OCI-LY7 (cell line): ENCODE measurements around the gene HINT3. TPM values are rescaled to one million over a fixed set of nuclear protein-coding genes. Genes with fewer than 3 reads are reported as not detected.
"Not testable (repeated sequence)": the region's sequence is repeated elsewhere in the genome, so short reads cannot be mapped to it uniquely, and the experiment has no call there.

Experiments
- BruUV-seq: library from RNA; stranded (reverse); fragments of 400-500 nt; replicated peaks from 2 replicates; lab custom pipeline; 2021; lab: Mats Ljungman, UMichigan
- CTCF ChIA-PET: fragments of 300-600 bp; sonication (Branson Sonifier 250); formaldehyde crosslinking; loops from one replicate; lab custom pipeline; 2022; ENCODE audit warnings: antibody characterized with exemption; ENCODE audit not compliant: unreplicated experiment; lab: Charles Lee
- POLR2A ChIA-PET: fragments of 300-600 bp; sonication (Branson Sonifier 250); formaldehyde crosslinking; loops from one replicate; lab custom pipeline; 2022; ENCODE audit warnings: antibody characterized with exemption; lab: Charles Lee
- DNase-seq: peaks from one replicate; pipeline ENCODE4 v3.0.0-alpha.2; 2015; ENCODE audit warnings: low spot score
- H2AFZ ChIP-seq: fragments of 200-600 bp; sonication (generic), shearing (Covaris generic); 2 replicates; pipeline ENCODE4 v1.6.1; 2014; ENCODE audit warnings: mild to moderate bottlenecking, antibody characterized with exemption, low read length, moderate library complexity
- H3K27ac ChIP-seq: fragments of 200-600 bp; sonication (generic); 2 replicates; pipeline ENCODE4 v1.5.1; 2014; ENCODE audit warnings: mixed run types, low read depth, mild to moderate bottlenecking, moderate library complexity, low read length, inconsistent platforms; ENCODE audit not compliant: poor library complexity, severe bottlenecking
- H3K36me3 ChIP-seq: fragments of 200-600 bp; sonication (generic); 2 replicates; pipeline ENCODE4 v1.6.1; 2014; ENCODE audit warnings: mild to moderate bottlenecking, antibody characterized with exemption, low read length, moderate library complexity, mixed read lengths; ENCODE audit not compliant: insufficient read depth
- H3K4me1 ChIP-seq: fragments of 200-600 bp; sonication (generic); 2 replicates; pipeline ENCODE4 v1.5.1; 2014; ENCODE audit warnings: mild to moderate bottlenecking, low read length; ENCODE audit not compliant: insufficient read depth, poor library complexity, severe bottlenecking
- H3K4me2 ChIP-seq: fragments of 200-600 bp; sonication (generic); 2 replicates; pipeline ENCODE4 v1.6.1; 2014; ENCODE audit warnings: mild to moderate bottlenecking, low read length
- H3K4me3 ChIP-seq: fragments of 200-600 bp; sonication (generic); 2 replicates; pipeline ENCODE4 v1.5.1; 2014; ENCODE audit warnings: mild to moderate bottlenecking, low read depth, low read length; ENCODE audit not compliant: poor library complexity, severe bottlenecking
- H3K79me2 ChIP-seq: fragments of 200-600 bp; sonication (generic); 2 replicates; pipeline ENCODE4 v1.6.1; 2016; ENCODE audit warnings: low read depth, mild to moderate bottlenecking, low read length, moderate library complexity, mixed read lengths; ENCODE audit not compliant: insufficient read depth
- H3K9me2 ChIP-seq: fragments of 200-600 bp; sonication (generic); 2 replicates; pipeline ENCODE4 v1.6.1; 2016; ENCODE audit warnings: mild to moderate bottlenecking, low read length, mixed read lengths; ENCODE audit not compliant: insufficient read depth
- H3K9me3 ChIP-seq: fragments of 200-600 bp; sonication (generic); 2 replicates; pipeline ENCODE4 v1.6.1; 2014; ENCODE audit warnings: mild to moderate bottlenecking, mixed run types, low read length, mixed read lengths
- H4K20me1 ChIP-seq: fragments of 200-600 bp; sonication (generic); 2 replicates; pipeline ENCODE4 v1.6.1; 2014; ENCODE audit warnings: mild to moderate bottlenecking, antibody characterized with exemption, low read length, moderate library complexity, mixed read lengths; ENCODE audit not compliant: insufficient read depth
- CTCF ChIP-seq: fragments of 200-600 bp; sonication (generic); conservative IDR thresholded peaks from 2 replicates; pipeline ENCODE4 v1.5.1; 2014; ENCODE audit warnings: mild to moderate bottlenecking, antibody characterized with exemption, low read length, moderate library complexity, mixed read lengths
- EZH2phosphoT487 ChIP-seq: fragments of 200-600 bp; sonication (generic); IDR thresholded peaks from 2 replicates; pipeline ENCODE4 v1.6.1; 2018; ENCODE audit warnings: low read depth, borderline replicate concordance, mild to moderate bottlenecking, mixed run types, antibody characterized with exemption, low read length, moderate library complexity, mixed read lengths
- intact Hi-C: fragments of 100-400 bp; cut with micrococcal nuclease; formaldehyde crosslinking; loops from one replicate; pipeline ENCODE4 v1.10.0; 2022; ENCODE audit not compliant: unreplicated experiment
- total RNA-seq, 2 experiments: library from RNA; depleted of rRNA in 1 of 2; stranded (reverse); fragments of >200 nt in 1 of 2; shearing (Covaris generic) in 1 of 2; gene quantifications; 2 replicates each; pipeline ENCODE4 v1.2.3, GENCODE V29; 2014 to 2022

The HINT3 gene
- total RNA-seq, 2 experiments from 2014 or later = 10.4 to 10.6 TPM

GRCh38 chr6:126020305-126021050 lies 63.9 kb downstream of the HINT3 start:
- Histone ChIP-seq H3K79me2 (no peaks in the 10 kb centered on the region), H3K9me2 (no peaks in the 10 kb centered on the region), H3K4me1 (no peaks in the 10 kb centered on the region), H2AFZ (no peak overlapping the region), H3K4me3 (no peak overlapping the region), H3K36me3 (peaks cover 91% of the 10 kb centered on the region), H3K4me2 (no peak overlapping the region), H3K9me3 (no peaks in the 10 kb centered on the region), H4K20me1 (no peaks in the 10 kb centered on the region), H3K27ac (no peak overlapping the region)
- ChIA-PET CTCF (no interaction called here), POLR2A (interaction anchor here (0.6 to 0.9 kb wide), 2 partner anchors 16 to 142 kb away, joined by 3 read pairs; no protein-coding TSS in a partner anchor)
- TF ChIP-seq CTCF (no peak), EZH2phosphoT487 (no peak)
- DNase-seq = no peak
- intact Hi-C loops = no loop called here
- BruUV-seq = no TSS peak

GRCh38 chr6:126023474-126023873 lies 66.9 kb downstream of the HINT3 start:
- DNase-seq, H2AFZ ChIP-seq, H3K27ac ChIP-seq, BruUV-seq, H3K4me2 ChIP-seq, POLR2A ChIA-PET, H3K79me2 ChIP-seq, H3K9me3 ChIP-seq, H4K20me1 ChIP-seq, H3K4me3 ChIP-seq, H3K4me1 ChIP-seq, H3K9me2 ChIP-seq, CTCF ChIA-PET, intact Hi-C loops: not testable (repeated sequence)
- H3K36me3 ChIP-seq = peaks cover 84% of the 10 kb centered on the region

- TF ChIP-seq EZH2phosphoT487 (no peak), CTCF (no peak)
- intact Hi-C loops = no loop called here
- CTCF ChIA-PET = no interaction called here
- Histone ChIP-seq H3K36me3 (peaks cover 80% of the 10 kb centered on the region), H3K9me3 (no peaks in the 10 kb centered on the region), H3K4me1 (no peaks in the 10 kb centered on the region), H3K27ac (no peak overlapping the region), H4K20me1 (no peaks in the 10 kb centered on the region), H3K4me2 (no peak overlapping the region), H3K9me2 (no peaks in the 10 kb centered on the region), H2AFZ (no peak overlapping the region), H3K79me2 (no peaks in the 10 kb centered on the region), H3K4me3 (no peak overlapping the region)
- no TSS peak for BruUV-seq
- POLR2A ChIA-PET = no interaction called here
- no peak for DNase-seq
These were observed 69.4 kb downstream of the HINT3 start for GRCh38 chr6:126026001-126026400.
